HepG2 (cell line): ENCODE data around the gene ZMYND10. TPM values are rescaled to one million over a fixed set of nuclear protein-coding genes. Genes with fewer than 3 reads are reported as not detected.

Source experiments
- ATAD3A ChIP-seq: sonication (generic); formaldehyde crosslinking; IDR thresholded peaks from 2 replicates; pipeline ENCODE4 v1.4.0; 2020; ENCODE audit warnings: missing genetic modification reagents
- CCAR2 ChIP-seq: fragments of 200-400 bp; formaldehyde crosslinking; optimal IDR thresholded peaks from 2 replicates; pipeline ENCODE3; 2018; ENCODE audit warnings: low read depth, mild to moderate bottlenecking, low read length, moderate library complexity
- CENPX ChIP-seq: sonication (generic); formaldehyde crosslinking; IDR thresholded peaks from 2 replicates; pipeline ENCODE4 v1.9.0; 2021; ENCODE audit warnings: mild to moderate bottlenecking, missing genetic modification reagents, moderate library complexity
- E2F2 ChIP-seq: sonication (generic); formaldehyde crosslinking; IDR thresholded peaks from 2 replicates; pipeline ENCODE4 v1.4.0; 2020; ENCODE audit warnings: missing genetic modification reagents, borderline replicate concordance
- NFRKB ChIP-seq: fragments of 450-650 bp; IDR thresholded peaks from 2 replicates; pipeline ENCODE4 v1.6.1; 2017
- NR0B2 ChIP-seq: sonication (generic); formaldehyde crosslinking; IDR thresholded peaks from 2 replicates; pipeline ENCODE4 v1.4.0; 2020; ENCODE audit warnings: mild to moderate bottlenecking, missing genetic modification reagents
- NR3C1 ChIP-seq: sonication (generic); formaldehyde crosslinking; IDR thresholded peaks from 2 replicates; pipeline ENCODE4 v1.4.0; 2020; ENCODE audit warnings: missing genetic modification reagents
- POLR2AphosphoS5 ChIP-seq: IDR thresholded peaks from 2 replicates; pipeline ENCODE4 v1.6.1; 2012; ENCODE audit warnings: low read depth, low read length
- PREB ChIP-seq: sonication (generic); formaldehyde crosslinking; IDR thresholded peaks from 2 replicates; pipeline ENCODE4 v1.4.0; 2020; ENCODE audit warnings: missing genetic modification reagents
- SALL1 ChIP-seq: sonication (generic); formaldehyde crosslinking; IDR thresholded peaks from 2 replicates; pipeline ENCODE4 v1.8.0; 2022; ENCODE audit warnings: mild to moderate bottlenecking, missing genetic modification reagents
- SIN3B ChIP-seq: fragments of 150-350 bp; IDR thresholded peaks from 2 replicates; pipeline ENCODE4 v1.6.1; 2014; ENCODE audit warnings: low read length
- SP5 ChIP-seq: IDR thresholded peaks from 2 replicates; pipeline ENCODE4 v1.6.1; 2016; ENCODE audit warnings: low read depth, borderline replicate concordance
- ZBTB25 ChIP-seq: IDR thresholded peaks from 2 replicates; pipeline ENCODE4 v1.6.1; 2018; ENCODE audit warnings: missing genetic modification reagents
- ZMYM4 ChIP-seq: sonication (generic); formaldehyde crosslinking; IDR thresholded peaks from 2 replicates; pipeline ENCODE4 v1.8.1; 2023; ENCODE audit warnings: mild to moderate bottlenecking, missing genetic modification reagents
- ZNF10 ChIP-seq: sonication (generic); formaldehyde crosslinking; IDR thresholded peaks from 2 replicates; pipeline ENCODE4 v1.4.0; 2020; ENCODE audit warnings: mild to moderate bottlenecking, low read depth, missing genetic modification reagents, borderline replicate concordance
- ZNF350 ChIP-seq: sonication (generic); formaldehyde crosslinking; IDR thresholded peaks from 2 replicates; pipeline ENCODE4 v1.4.0; 2020; ENCODE audit warnings: mild to moderate bottlenecking, low read depth, missing genetic modification reagents, borderline replicate concordance
- ZNF44 ChIP-seq: sonication (generic); formaldehyde crosslinking; IDR thresholded peaks from 2 replicates; pipeline ENCODE4 v1.5.1; 2020; ENCODE audit warnings: mild to moderate bottlenecking, missing genetic modification reagents
- ZNF691 ChIP-seq: sonication (generic); formaldehyde crosslinking; IDR thresholded peaks from 2 replicates; pipeline ENCODE4 v1.4.0; 2020; ENCODE audit warnings: missing genetic modification reagents, low read depth, mild to moderate bottlenecking, borderline replicate concordance
- ZNF746 ChIP-seq: sonication (generic); formaldehyde crosslinking; IDR thresholded peaks from 2 replicates; pipeline ENCODE4 v1.8.0; 2022; ENCODE audit warnings: mild to moderate bottlenecking, missing genetic modification reagents
- ZNF891 ChIP-seq: sonication (generic); formaldehyde crosslinking; IDR thresholded peaks from 2 replicates; pipeline ENCODE4 v1.5.0; 2020; ENCODE audit warnings: mild to moderate bottlenecking, missing genetic modification reagents
- polyA plus RNA-seq, 8 experiments: library from polyadenylated mRNA; depleted of rRNA in 3 of 8; stranded (reverse) in 7 of 8; unstranded in 1 of 8; fragments of >200 nt; fragmentation: Illumina TruSeq in 4 of 8; extraction: Trizol in 4 of 8; gene quantifications; 2 replicates each; pipeline versions ENCODE4 v1.2.1 to v1.2.3, GENCODE V29; 2011 to 2016; ENCODE audit warnings: low read depth in 4 of 8, missing spikeins in 1 of 8, mixed read lengths in 1 of 8; ENCODE audit not compliant: insufficient read depth in 1 of 8
- total RNA-seq, 5 experiments: library from RNA; depleted of rRNA; stranded (reverse); fragments of >200 nt; fragmentation: Illumina TruSeq; extraction: Trizol; gene quantifications; 2 replicates each; pipeline ENCODE4 v1.2.3, GENCODE V29; 2016; ENCODE audit warnings: low read depth in 1 of 5
- TF ChIP-seq, protein P1 (sequence below): sonication (generic); formaldehyde crosslinking; IDR thresholded peaks from 2 replicates; pipeline ENCODE4 v1.8.1; 2023; ENCODE audit warnings: mild to moderate bottlenecking, moderate library complexity, missing genetic modification reagents
- TF ChIP-seq, protein P2 (sequence below): sonication (generic); formaldehyde crosslinking; IDR thresholded peaks from 2 replicates; pipeline ENCODE4 v1.8.0; 2022; ENCODE audit warnings: mild to moderate bottlenecking, missing genetic modification reagents; ENCODE audit not compliant: insufficient replicate concordance

Gene ZMYND10
- total and polyA plus RNA-seq, 2 of the 13 experiments (the other 11 are each of a cell fraction or from before 2014, with no cell fraction given): 0.60 to 0.74 TPM

DNA sequence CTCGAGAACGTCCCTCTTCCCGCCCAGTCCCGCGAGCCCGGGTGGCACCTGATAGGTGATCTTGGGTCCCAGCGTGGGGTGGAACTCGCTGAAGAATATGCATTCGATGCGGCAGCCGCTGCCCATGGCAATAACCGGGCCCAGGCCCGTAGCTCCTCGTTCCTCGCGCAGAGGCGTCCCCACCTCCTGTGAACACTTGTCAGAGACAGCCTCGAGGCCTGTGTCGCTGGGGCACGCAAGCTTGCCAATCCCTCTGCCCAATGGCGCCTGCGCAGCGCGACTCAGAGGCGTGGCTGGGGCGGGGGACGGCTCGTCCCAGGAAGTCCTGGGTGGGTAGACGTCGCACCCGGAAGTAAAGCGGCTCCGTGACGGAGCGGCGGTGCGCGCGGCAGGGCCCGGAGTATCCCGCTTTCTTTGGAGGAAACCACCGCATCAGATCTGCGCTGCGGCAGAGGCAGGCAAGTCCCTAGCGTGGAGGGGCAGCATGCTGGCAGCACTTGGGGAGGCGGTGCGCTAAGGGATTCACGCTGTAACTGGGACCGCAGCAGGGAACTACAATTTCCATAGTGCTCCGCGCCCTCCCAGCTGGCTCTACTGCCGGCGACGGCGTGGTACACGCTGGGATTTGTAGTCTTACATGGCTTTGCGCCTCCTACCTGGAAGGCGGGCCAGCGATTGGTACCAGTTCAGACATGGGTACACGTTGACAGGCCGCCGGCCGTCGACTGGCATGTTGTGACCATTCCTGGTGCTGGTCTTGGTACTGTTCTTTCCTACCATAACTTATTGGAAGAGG is 5.2 kb upstream of the ZMYND10 start, which contains the start of the genes CYB561D2 and NPRL2 (continued):
- TF ChIP-seq, protein P1, sequence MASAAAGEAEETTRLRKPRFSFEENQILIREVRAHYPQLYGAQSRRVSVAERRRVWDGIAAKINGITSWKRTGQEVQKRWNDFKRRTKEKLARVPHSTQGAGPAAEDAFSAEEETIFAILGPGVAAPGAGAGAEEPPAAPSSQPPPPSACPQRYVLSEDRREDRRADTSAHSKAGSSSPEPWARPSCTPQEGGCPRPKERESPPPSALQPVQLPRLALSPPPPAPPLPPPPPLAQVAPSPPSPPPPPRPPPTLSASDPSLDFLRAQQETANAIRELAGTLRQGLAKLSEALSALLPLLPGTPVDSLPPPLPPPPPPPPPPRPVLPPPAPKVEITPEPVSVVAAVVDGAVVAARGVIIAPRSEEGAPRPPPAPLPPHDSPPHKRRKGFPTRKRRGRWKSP (CRISPR knock-in tag): peak; percentile 83; the same call in 1 of the 2 replicates
- TF ChIP-seq SP5 (CRISPR knock-in tag) (peak; percentile 64; the same call in 1 of the 2 replicates), PREB (CRISPR knock-in tag) (no peak), E2F2 (CRISPR knock-in tag) (peak; percentile 67), ZNF891 (CRISPR knock-in tag) (peak; percentile 92; the same call in 1 of the 2 replicates), POLR2AphosphoS5 (peak; percentile 90), SALL1 (CRISPR knock-in tag) (peak; percentile 95), ATAD3A (no peak), ZNF691 (CRISPR knock-in tag) (peak; percentile 63; the same call in 1 of the 2 replicates), NR3C1 (no peak), ZNF746 (CRISPR knock-in tag) (peak; percentile 49; the same call in 1 of the 2 replicates), ZMYM4 (CRISPR knock-in tag) (peak; percentile 85), ZNF44 (peak; percentile 83), ZBTB25 (CRISPR knock-in tag) (peak; percentile 75), ZNF10 (no peak), NR0B2 (peak; percentile 99), ZNF350 (CRISPR knock-in tag) (peak; percentile 98), CENPX (CRISPR knock-in tag) (no peak), NFRKB (no peak), SIN3B (no peak), CCAR2 (no peak)
- TF ChIP-seq, protein P2, sequence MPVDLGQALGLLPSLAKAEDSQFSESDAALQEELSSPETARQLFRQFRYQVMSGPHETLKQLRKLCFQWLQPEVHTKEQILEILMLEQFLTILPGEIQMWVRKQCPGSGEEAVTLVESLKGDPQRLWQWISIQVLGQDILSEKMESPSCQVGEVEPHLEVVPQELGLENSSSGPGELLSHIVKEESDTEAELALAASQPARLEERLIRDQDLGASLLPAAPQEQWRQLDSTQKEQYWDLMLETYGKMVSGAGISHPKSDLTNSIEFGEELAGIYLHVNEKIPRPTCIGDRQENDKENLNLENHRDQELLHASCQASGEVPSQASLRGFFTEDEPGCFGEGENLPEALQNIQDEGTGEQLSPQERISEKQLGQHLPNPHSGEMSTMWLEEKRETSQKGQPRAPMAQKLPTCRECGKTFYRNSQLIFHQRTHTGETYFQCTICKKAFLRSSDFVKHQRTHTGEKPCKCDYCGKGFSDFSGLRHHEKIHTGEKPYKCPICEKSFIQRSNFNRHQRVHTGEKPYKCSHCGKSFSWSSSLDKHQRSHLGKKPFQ (CRISPR knock-in tag): peak; percentile 92
